HG03025 (cell line): ENCODE measurements around the gene IER2.
"Not testable (repeated sequence)": the region's sequence is repeated elsewhere in the genome, so short reads cannot be mapped to it uniquely, and the experiment has no call there.

Source experiments
- ATAC-seq: cut with Tn5 transposase; IDR thresholded peaks from one replicate; pipeline ENCODE4 v1.9.1; 2021; ENCODE audit warnings: mild to moderate bottlenecking, moderate library complexity; ENCODE audit not compliant: unreplicated experiment, low FRiP score

Gene IER2

DNA sequence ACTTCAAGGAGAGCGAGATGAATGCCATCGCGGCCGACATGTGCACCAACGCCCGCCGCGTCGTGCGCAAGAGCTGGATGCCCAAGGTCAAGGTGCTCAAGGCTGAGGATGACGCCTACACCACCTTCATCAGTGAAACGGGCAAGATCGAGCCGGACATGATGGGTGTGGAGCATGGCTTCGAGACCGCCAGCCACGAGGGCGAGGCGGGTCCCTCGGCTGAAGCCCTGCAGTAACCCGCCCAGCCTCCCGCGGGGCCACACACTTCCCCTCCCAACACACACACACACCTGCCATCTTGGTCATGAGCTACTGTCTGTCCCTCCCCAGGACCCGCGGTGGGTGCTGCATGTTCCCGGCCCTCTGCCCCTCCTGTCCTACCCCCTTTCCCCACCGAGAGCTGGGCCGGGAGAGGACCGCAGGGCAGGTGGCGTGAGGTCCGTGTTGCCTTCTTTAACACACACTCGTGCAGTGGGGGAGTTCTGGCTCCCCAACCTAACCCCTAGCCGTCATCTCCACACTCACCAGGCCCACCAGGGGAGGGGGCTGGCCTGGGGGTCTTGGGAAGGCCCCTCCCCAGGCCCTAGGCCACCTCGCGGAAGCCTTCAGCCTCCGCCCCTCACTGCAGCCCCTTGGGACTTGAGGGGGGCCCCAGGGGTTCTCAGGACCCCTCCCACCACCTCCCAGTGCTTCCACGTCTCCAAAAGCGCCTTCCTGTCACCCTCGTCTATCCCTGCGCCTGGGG, 11.9 kb upstream of the IER2 start:
- no peak for ATAC-seq

DNA sequence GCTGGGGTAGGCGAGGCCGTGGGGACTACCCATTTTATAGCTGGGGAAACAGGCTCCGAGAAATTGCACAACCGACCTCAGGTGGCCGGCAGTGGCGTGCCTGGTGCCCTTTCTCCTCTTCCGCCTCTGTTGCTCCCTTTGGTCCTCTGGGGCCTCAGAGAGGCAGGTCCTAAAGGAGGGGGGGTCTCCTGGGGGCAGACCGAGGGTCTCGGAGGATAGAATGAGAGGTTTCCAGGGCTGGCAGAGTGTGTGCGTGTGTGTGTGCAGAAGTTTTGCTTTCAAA, 11.4 kb upstream of the IER2 start:
- ATAC-seq: no peak

GRCh38 chr19:13139633-13140311, 10.4 kb upstream of the IER2 start:
- no peak for ATAC-seq

DNA sequence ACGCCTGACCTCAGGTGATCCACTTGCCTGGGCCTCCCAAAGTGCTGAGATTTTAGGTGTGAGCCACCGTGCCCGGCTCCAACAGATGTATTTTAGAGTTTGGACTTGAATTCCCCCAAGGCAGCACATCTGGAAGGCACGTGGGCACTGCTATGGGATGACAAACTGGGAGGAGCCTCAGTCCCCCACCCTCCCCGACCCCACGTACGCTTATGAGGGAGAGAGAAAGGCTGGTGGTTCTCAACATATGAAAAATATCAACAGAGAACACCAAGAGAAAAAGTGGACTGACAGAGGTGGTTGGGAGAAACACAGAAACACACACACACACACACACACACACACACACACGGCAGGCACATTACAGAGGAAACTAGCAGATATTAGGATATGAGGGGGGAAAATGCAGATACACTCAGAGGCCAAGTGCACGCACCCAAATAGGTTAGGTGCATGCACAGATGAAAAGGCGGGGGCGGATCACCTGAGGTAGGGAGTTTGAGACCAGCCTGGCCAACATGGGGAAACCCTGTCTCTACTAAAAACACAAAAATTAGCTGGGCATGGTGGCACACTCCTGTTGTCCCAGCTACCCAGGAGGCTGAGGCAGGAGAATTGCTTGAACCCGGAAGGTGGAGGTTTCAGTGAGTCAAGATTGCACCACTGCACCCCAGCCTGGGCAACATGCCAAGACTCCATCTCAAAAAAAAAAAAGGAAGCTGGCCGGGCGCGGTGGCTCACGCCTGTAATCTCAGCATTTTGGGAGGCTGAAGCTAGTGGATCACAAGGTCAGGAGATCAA, 3.2 kb upstream of the IER2 start:
- ATAC-seq: no peak

DNA sequence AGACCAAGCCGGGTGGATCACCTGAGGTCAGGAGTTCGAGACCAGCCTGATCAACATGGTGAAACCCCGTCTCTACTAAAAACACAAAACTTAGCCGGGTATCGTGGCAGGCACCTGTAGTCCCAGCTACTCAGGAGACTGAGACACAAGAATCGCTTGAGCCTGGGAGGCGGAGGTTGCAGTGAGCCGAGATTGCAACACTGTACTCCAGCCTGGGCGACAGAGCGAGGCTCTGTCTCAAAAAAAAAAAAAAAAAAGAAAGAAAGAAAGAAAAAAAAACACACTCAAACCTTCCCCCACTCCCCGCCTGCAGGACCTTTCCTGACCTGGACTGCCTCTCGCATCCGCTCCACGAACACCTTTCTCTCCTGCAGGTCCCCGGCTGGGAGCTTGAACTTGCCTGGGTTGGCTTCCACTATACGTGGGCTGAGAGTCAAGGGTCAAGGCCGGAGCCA, 1.0 kb upstream of the IER2 start:
- not testable (repeated sequence) for ATAC-seq

- ATAC-seq: no peak
Observed at GRCh38 chr19:13149628-13150186, 504 bp upstream of the IER2 start.

- no peak for ATAC-seq
Observed at GRCh38 chr19:13150931-13151604, 857 bp downstream of the IER2 start.

DNA sequence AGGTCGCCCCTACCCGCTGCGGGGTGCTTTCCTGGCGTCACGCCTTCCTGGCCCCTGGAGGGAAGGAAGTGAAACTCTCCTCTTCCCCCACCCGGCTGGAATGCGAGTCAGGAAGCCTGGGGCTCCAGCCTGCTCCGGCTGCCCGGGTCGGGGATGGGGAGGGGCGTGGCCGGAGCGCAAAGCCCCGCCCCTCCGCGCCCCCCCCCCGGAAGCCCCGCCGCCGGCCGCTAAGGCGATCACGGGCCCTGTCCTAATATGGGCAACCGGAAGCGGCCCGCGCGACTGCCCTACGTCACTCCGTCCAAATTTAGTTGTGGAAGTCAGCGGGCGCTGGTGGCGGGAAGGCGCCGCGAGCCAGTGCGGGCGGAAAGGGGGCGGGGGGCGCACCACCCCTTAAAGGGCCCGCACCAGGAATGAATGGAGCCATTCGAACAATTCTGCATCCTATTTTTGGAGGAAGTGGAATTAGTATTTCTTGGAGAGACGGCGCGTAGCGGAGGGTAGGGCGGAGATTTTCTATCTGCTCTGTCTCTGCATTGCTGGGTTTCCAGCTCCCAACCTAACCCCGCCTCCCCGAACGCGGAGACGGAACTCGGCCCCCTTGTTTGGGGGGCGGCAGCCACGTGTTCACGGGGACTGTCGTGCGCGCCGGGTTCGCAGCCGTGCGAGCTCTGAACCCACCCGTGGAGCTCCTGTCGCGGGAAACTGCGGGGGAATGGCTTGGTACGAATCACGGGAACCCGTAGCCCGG, 1.6 kb downstream of the IER2 start:
- peak; percentile 38 for ATAC-seq

- peak; percentile 14 for ATAC-seq
Observed at GRCh38 chr19:13152356-13152973, 2.3 kb downstream of the IER2 start.

- peak; percentile 18 for ATAC-seq
Observed at GRCh38 chr19:13152974-13153568, 2.9 kb downstream of the IER2 start.

GRCh38 chr19:13153569-13154240, 3.5 kb downstream of the IER2 start:
- no peak for ATAC-seq

GRCh38 chr19:13154241-13154778, 4.1 kb downstream of the IER2 start:
- ATAC-seq: no peak

DNA sequence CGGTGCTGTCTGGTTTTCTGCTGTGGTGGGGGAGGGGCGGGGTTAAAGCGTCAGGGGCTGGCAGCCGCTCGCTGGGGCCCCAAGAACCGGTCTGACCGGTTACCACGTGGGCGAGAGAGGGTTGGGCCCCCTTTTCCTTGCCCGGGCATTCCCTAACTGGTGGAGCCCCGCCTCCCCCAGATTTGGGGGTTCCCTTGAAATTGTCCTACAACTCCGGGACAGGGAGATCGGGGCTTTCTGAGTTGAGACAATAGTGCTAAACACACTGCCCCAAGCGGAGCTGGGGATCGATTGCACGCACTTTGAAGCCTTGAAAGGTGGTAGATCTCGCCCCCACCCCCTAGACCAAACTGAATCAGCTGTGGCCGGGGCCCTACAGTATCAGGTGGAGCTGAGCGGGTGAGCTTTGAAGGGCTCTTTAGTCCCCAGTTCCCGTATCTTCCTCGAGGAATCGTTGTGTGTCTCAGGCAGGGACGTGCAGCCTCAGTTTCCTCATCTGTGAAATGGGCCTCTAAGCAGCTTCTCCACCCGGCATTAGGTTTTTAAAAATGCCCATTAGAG, 4.8 kb downstream of the IER2 start:
- ATAC-seq: no peak

- ATAC-seq: no peak
Observed at GRCh38 chr19:13155472-13156359, 5.5 kb downstream of the IER2 start.

- no peak for ATAC-seq
Observed at GRCh38 chr19:13159713-13160112, 9.5 kb downstream of the IER2 start.

DNA sequence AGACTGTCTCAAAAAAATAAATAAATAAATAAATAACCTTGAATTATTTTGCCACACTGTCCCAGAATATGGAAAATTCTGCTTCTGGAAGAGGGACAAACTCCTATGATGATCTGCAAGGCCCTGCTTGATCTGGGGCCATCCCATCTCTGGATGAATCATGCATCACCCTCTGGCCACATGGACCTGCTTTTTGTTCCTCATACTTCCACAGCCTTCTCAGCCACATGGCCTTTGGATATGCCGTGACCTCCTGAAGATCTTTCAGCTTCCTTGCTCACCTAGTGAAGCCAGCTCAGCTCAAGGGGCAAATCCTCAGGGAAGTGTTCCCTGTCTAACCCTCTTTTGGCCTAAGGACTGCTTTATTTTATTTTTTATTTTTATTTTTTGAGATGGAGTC, 10.3 kb downstream of the IER2 start:
- no peak for ATAC-seq
